ENCODE data around the gene MAST3. TPM values are rescaled to one million over a fixed set of nuclear protein-coding genes. Genes with fewer than 3 reads are reported as not detected.

Gene MAST3
- total RNA-seq, 1 donor from 2014 or later, result 4.6 TPM

GRCh38 chr19:18179957-18180356 is 82.4 kb downstream of the MAST3 start:
- DNase-seq (ENCODE audit: low read depth), result no peak
- TF ChIP-seq CTCF (IDR thresholded peaks at IDR 0.05; ENCODE audit: insufficient read depth, low read length, poor library complexity, severe bottlenecking), result no peak
- peaks cover 3% of the 10 kb centered on the region for H3K27me3 ChIP-seq (ENCODE audit: control insufficient read depth, insufficient read depth, low read length)
- no peak overlapping the region for H3K4me3 ChIP-seq (ENCODE audit: low read depth, low read length)
- no peaks in the 10 kb centered on the region for H3K36me3 ChIP-seq (ENCODE audit: control insufficient read depth, insufficient read depth, low read length)

GRCh38 chr19:18183529-18183928 is 86.0 kb downstream of the MAST3 start:
- TF ChIP-seq CTCF (IDR thresholded peaks at IDR 0.05; ENCODE audit: insufficient read depth, low read length, poor library complexity, severe bottlenecking), result no peak
- DNase-seq (ENCODE audit: low read depth), result no peak
- H3K36me3 ChIP-seq (ENCODE audit: control insufficient read depth, insufficient read depth, low read length), result no peaks in the 10 kb centered on the region
- no peak overlapping the region for H3K4me3 ChIP-seq (ENCODE audit: low read depth, low read length)
- no peaks in the 10 kb centered on the region for H3K27me3 ChIP-seq (ENCODE audit: control insufficient read depth, insufficient read depth, low read length)

GRCh38 chr19:18185538-18185937 is 88.0 kb downstream of the MAST3 start:
- Histone ChIP-seq H3K4me3 (ENCODE audit: low read depth, low read length) (no peak overlapping the region), H3K36me3 (ENCODE audit: control insufficient read depth, insufficient read depth, low read length) (no peaks in the 10 kb centered on the region), H3K27me3 (ENCODE audit: control insufficient read depth, insufficient read depth, low read length) (no peaks in the 10 kb centered on the region)
- no peak for TF ChIP-seq CTCF (IDR thresholded peaks at IDR 0.05; ENCODE audit: insufficient read depth, low read length, poor library complexity, severe bottlenecking)
- no peak for DNase-seq (ENCODE audit: low read depth)

GRCh38 chr19:18190278-18190677 is 92.7 kb downstream of the MAST3 start:
- H3K4me3 ChIP-seq (ENCODE audit: low read depth, low read length), result no peak overlapping the region
- no peaks in the 10 kb centered on the region for H3K36me3 ChIP-seq (ENCODE audit: control insufficient read depth, insufficient read depth, low read length)
- DNase-seq (ENCODE audit: low read depth), result no peak
- TF ChIP-seq CTCF (IDR thresholded peaks at IDR 0.05; ENCODE audit: insufficient read depth, low read length, poor library complexity, severe bottlenecking), result no peak
- no peaks in the 10 kb centered on the region for H3K27me3 ChIP-seq (ENCODE audit: control insufficient read depth, insufficient read depth, low read length)

- Histone ChIP-seq H3K27me3 (ENCODE audit: control insufficient read depth, insufficient read depth, low read length) (no peaks in the 10 kb centered on the region), H3K4me3 (ENCODE audit: low read depth, low read length) (peak overlapping the region; percentile 51), H3K36me3 (ENCODE audit: control insufficient read depth, insufficient read depth, low read length) (no peaks in the 10 kb centered on the region)
- DNase-seq (ENCODE audit: low read depth), result no peak
- no peak for TF ChIP-seq CTCF (IDR thresholded peaks at IDR 0.05; ENCODE audit: insufficient read depth, low read length, poor library complexity, severe bottlenecking)
These were observed 94.1 kb downstream of the MAST3 start for GRCh38 chr19:18191640-18192062.

- Histone ChIP-seq H3K4me3 (ENCODE audit: low read depth, low read length) (peak within 1 kb of the TSS; percentile 92), H3K36me3 (ENCODE audit: control insufficient read depth, insufficient read depth, low read length) (no peaks in the 10 kb centered on the region), H3K27me3 (ENCODE audit: control insufficient read depth, insufficient read depth, low read length) (no peaks in the 10 kb centered on the region)
- no peak for TF ChIP-seq CTCF (IDR thresholded peaks at IDR 0.05; ENCODE audit: insufficient read depth, low read length, poor library complexity, severe bottlenecking)
- peak; percentile 99 for DNase-seq (ENCODE audit: low read depth)
These were observed 95.3 kb downstream of the MAST3 start, which contains the start of gene MPV17L2 for GRCh38 chr19:18192673-18193387. Gene MPV17L2 (plus strand): TSS chr19:18193218. CDS start chr19:18193282, 64 bp downstream.
